Measurements from ENCODE around the gene CENPO. TPM values are rescaled to one million over a fixed set of nuclear protein-coding genes. Genes with fewer than 3 reads are reported as not detected.

The CENPO gene
- total RNA-seq, 1 experiment from 2014 or later: 38.6 TPM

DNA sequence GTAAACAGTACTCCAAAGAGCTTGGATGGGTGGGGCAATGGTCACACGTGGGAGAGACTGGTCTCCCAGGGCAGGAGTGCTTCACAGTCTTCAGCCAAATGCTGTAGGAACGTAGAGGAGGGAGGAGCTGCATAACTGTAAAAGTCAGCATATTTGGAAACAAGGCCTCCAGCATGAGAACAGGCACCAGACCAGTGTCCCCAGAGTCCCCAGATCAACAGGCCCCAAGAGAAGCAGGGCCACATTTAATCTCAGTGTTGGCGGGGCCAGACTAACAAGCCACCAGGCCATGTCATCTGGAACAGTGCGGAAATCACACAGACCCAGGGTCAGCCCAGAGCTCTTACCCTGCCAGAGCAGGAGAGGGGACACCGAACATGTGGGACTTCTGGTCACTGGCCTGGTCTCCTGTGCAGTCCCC is 63.6 kb downstream of the CENPO start:
- no peak for ATAC-seq
- no peak overlapping the region for H3K27ac Mint-ChIP-seq

DNA sequence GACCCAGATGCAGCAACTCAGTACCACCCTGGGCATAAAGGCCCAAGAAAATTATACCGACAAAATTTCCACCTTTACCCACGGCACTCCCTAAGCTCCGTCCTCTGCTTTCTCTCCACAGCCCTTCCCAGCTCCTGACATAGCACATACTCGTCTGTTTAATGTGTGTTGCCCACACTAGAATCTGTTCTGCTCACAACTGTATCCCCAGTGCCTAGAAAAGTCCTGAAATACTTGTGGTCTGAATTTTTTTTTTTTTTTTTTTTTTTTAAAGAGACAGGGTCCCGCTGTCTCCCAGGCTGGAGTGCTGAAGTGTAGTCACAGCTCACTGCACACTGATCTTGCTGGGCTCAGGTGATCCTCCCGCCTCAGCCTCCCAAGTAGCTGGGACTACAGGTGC is 64.5 kb downstream of the CENPO start:
- Mint-ChIP-seq H3K36me3 (peaks cover 6% of the 10 kb centered on the region; the same call in 1 of the 2 replicates), H3K4me1 (no peaks in the 10 kb centered on the region), H3K27me3 (ENCODE audit: low read depth) (no peaks in the 10 kb centered on the region), H3K9me3 (no peaks in the 10 kb centered on the region), H3K27ac (no peak overlapping the region), H3K4me3 (no peak overlapping the region)
- POLR2A ChIA-PET: interaction anchor here (0.7 to 1.0 kb wide), 2 partner anchors 22 to 231 kb away, joined by 3 read pairs; no protein-coding TSS in a partner anchor
- ATAC-seq (no peak), DNase-seq (ENCODE audit: low spot score) (no peak)
- CTCF ChIA-PET: interaction anchor here (0.6 to 0.9 kb wide), 2 partner anchors 30 to 527 kb away, joined by 3 to 4 read pairs; no protein-coding TSS in a partner anchor
- TF ChIP-seq ZNF121 (CRISPR knock-in tag; IDR thresholded peaks at IDR 0.05): no peak
- TF ChIP-seq SP1 (CRISPR knock-in tag; conservative IDR thresholded peaks at IDR 0.05): no peak
- TF ChIP-seq ZNF671 (CRISPR knock-in tag; IDR thresholded peaks at IDR 0.05): no peak
- TF ChIP-seq PRRX2 (CRISPR knock-in tag; IDR thresholded peaks at IDR 0.05): no peak
- TF ChIP-seq, protein P1, sequence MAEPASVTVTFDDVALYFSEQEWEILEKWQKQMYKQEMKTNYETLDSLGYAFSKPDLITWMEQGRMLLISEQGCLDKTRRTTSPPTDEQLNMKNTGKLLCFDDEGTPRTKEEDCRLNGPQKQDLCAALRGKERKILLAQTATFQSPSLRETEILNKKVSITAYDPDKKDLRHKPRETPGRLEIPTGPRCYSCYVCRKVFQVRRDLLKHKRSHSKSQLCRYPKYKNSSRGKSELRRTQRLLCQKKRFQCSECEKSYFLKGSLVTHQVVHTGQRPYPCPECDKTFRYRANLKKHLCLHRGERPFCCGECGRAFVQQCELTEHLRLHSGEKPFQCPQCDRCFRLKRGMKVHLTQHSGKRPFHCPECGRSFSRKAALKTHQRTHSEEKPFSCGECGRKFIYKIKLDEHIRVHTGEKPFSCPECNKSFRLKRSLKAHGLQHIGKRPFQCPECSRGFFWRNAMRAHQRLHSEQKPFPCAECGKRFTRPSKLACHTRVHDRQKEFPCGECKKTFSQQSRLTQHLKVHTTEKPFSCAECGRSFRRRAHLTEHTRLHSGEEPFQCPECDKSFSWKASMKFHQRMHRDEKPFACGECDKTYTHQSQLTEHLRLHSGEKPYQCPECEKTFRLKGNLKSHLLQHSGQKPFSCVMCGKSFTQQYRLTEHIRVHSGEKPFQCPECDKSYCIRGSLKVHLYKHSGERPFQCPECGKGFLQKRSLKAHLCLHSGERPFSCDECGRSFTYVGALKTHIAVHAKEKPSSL (CRISPR knock-in tag; conservative IDR thresholded peaks at IDR 0.05): no peak
- TF ChIP-seq OVOL2 (CRISPR knock-in tag; IDR thresholded peaks at IDR 0.05; ENCODE audit: borderline replicate concordance): no peak
- TF ChIP-seq, protein P2, sequence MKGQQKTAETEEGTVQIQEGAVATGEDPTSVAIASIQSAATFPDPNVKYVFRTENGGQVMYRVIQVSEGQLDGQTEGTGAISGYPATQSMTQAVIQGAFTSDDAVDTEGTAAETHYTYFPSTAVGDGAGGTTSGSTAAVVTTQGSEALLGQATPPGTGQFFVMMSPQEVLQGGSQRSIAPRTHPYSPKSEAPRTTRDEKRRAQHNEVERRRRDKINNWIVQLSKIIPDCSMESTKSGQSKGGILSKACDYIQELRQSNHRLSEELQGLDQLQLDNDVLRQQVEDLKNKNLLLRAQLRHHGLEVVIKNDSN (CRISPR knock-in tag; IDR thresholded peaks at IDR 0.05): no peak
- TF ChIP-seq, protein P3, sequence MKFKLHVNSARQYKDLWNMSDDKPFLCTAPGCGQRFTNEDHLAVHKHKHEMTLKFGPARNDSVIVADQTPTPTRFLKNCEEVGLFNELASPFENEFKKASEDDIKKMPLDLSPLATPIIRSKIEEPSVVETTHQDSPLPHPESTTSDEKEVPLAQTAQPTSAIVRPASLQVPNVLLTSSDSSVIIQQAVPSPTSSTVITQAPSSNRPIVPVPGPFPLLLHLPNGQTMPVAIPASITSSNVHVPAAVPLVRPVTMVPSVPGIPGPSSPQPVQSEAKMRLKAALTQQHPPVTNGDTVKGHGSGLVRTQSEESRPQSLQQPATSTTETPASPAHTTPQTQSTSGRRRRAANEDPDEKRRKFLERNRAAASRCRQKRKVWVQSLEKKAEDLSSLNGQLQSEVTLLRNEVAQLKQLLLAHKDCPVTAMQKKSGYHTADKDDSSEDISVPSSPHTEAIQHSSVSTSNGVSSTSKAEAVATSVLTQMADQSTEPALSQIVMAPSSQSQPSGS (CRISPR knock-in tag; IDR thresholded peaks at IDR 0.05; ENCODE audit: borderline replicate concordance, low read depth): no peak
- TF ChIP-seq JUN (CRISPR knock-in tag; IDR thresholded peaks at IDR 0.05): no peak
- no peak for TF ChIP-seq RELA (CRISPR knock-in tag; IDR thresholded peaks at IDR 0.05; ENCODE audit: borderline replicate concordance)
- TF ChIP-seq GRHL2 (CRISPR knock-in tag; IDR thresholded peaks at IDR 0.05; ENCODE audit: insufficient replicate concordance, severe bottlenecking): no peak
- no peak for TF ChIP-seq MXD4 (CRISPR knock-in tag; IDR thresholded peaks at IDR 0.05; ENCODE audit: borderline replicate concordance)
- no peak for TF ChIP-seq FOXJ3 (CRISPR knock-in tag; IDR thresholded peaks at IDR 0.05; ENCODE audit: borderline replicate concordance)
- TF ChIP-seq, protein P4, sequence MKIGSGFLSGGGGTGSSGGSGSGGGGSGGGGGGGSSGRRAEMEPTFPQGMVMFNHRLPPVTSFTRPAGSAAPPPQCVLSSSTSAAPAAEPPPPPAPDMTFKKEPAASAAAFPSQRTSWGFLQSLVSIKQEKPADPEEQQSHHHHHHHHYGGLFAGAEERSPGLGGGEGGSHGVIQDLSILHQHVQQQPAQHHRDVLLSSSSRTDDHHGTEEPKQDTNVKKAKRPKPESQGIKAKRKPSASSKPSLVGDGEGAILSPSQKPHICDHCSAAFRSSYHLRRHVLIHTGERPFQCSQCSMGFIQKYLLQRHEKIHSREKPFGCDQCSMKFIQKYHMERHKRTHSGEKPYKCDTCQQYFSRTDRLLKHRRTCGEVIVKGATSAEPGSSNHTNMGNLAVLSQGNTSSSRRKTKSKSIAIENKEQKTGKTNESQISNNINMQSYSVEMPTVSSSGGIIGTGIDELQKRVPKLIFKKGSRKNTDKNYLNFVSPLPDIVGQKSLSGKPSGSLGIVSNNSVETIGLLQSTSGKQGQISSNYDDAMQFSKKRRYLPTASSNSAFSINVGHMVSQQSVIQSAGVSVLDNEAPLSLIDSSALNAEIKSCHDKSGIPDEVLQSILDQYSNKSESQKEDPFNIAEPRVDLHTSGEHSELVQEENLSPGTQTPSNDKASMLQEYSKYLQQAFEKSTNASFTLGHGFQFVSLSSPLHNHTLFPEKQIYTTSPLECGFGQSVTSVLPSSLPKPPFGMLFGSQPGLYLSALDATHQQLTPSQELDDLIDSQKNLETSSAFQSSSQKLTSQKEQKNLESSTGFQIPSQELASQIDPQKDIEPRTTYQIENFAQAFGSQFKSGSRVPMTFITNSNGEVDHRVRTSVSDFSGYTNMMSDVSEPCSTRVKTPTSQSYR (CRISPR knock-in tag; IDR thresholded peaks at IDR 0.05): no peak

More for the DNA sequence above, 63.6 kb downstream of the CENPO start:
- H3K4me1 Mint-ChIP-seq: no peaks in the 10 kb centered on the region
- H3K27me3 Mint-ChIP-seq (ENCODE audit: low read depth): no peaks in the 10 kb centered on the region
- no peak overlapping the region for H3K4me3 Mint-ChIP-seq
- TF ChIP-seq ZNF671 (CRISPR knock-in tag; IDR thresholded peaks at IDR 0.05) (no peak), ZNF416 (CRISPR knock-in tag; IDR thresholded peaks at IDR 0.05) (no peak), SP1 (CRISPR knock-in tag; conservative IDR thresholded peaks at IDR 0.05) (no peak), JUN (CRISPR knock-in tag; IDR thresholded peaks at IDR 0.05) (no peak), SMAD3 (CRISPR knock-in tag; IDR thresholded peaks at IDR 0.05; ENCODE audit: borderline replicate concordance) (no peak), ZBTB21 (CRISPR knock-in tag; IDR thresholded peaks at IDR 0.05; ENCODE audit: borderline replicate concordance) (no peak), ETV6 (CRISPR knock-in tag; IDR thresholded peaks at IDR 0.05) (no peak)
- TF ChIP-seq, protein P5, sequence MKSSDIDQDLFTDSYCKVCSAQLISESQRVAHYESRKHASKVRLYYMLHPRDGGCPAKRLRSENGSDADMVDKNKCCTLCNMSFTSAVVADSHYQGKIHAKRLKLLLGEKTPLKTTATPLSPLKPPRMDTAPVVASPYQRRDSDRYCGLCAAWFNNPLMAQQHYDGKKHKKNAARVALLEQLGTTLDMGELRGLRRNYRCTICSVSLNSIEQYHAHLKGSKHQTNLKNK (CRISPR knock-in tag; IDR thresholded peaks at IDR 0.05): no peak
- TF ChIP-seq, protein P6, sequence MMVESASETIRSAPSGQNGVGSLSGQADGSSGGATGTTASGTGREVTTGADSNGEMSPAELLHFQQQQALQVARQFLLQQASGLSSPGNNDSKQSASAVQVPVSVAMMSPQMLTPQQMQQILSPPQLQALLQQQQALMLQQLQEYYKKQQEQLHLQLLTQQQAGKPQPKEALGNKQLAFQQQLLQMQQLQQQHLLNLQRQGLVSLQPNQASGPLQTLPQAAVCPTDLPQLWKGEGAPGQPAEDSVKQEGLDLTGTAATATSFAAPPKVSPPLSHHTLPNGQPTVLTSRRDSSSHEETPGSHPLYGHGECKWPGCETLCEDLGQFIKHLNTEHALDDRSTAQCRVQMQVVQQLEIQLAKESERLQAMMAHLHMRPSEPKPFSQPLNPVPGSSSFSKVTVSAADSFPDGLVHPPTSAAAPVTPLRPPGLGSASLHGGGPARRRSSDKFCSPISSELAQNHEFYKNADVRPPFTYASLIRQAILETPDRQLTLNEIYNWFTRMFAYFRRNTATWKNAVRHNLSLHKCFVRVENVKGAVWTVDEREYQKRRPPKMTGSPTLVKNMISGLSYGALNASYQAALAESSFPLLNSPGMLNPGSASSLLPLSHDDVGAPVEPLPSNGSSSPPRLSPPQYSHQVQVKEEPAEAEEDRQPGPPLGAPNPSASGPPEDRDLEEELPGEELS (CRISPR knock-in tag; IDR thresholded peaks at IDR 0.05): no peak
- TF ChIP-seq, protein P7, sequence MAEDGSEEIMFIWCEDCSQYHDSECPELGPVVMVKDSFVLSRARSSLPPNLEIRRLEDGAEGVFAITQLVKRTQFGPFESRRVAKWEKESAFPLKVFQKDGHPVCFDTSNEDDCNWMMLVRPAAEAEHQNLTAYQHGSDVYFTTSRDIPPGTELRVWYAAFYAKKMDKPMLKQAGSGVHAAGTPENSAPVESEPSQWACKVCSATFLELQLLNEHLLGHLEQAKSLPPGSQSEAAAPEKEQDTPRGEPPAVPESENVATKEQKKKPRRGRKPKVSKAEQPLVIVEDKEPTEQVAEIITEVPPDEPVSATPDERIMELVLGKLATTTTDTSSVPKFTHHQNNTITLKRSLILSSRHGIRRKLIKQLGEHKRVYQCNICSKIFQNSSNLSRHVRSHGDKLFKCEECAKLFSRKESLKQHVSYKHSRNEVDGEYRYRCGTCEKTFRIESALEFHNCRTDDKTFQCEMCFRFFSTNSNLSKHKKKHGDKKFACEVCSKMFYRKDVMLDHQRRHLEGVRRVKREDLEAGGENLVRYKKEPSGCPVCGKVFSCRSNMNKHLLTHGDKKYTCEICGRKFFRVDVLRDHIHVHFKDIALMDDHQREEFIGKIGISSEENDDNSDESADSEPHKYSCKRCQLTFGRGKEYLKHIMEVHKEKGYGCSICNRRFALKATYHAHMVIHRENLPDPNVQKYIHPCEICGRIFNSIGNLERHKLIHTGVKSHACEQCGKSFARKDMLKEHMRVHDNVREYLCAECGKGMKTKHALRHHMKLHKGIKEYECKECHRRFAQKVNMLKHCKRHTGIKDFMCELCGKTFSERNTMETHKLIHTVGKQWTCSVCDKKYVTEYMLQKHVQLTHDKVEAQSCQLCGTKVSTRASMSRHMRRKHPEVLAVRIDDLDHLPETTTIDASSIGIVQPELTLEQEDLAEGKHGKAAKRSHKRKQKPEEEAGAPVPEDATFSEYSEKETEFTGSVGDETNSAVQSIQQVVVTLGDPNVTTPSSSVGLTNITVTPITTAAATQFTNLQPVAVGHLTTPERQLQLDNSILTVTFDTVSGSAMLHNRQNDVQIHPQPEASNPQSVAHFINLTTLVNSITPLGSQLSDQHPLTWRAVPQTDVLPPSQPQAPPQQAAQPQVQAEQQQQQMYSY (CRISPR knock-in tag; IDR thresholded peaks at IDR 0.05): no peak
- CTCF ChIA-PET: interaction anchor here (0.9 kb wide), 1 partner anchor 29 kb away, joined by 4 read pairs; no protein-coding TSS in a partner anchor
- peaks cover 6% of the 10 kb centered on the region; the same call in 1 of the 2 replicates for H3K36me3 Mint-ChIP-seq
- DNase-seq (ENCODE audit: low spot score): no peak
- H3K9me3 Mint-ChIP-seq: no peaks in the 10 kb centered on the region
- POLR2A ChIA-PET: interaction anchor here (1.0 kb wide), 1 partner anchor 23 kb away, joined by 3 read pairs; no protein-coding TSS in a partner anchor
